Keratinocyte (primary cell): Measurements from ENCODE around the gene MS4A15. TPM values are rescaled to one million over a fixed set of nuclear protein-coding genes. Genes with fewer than 3 reads are reported as not detected.

ENCODE experiments used
- DNase-seq: peaks from one replicate; pipeline ENCODE4 v3.0.0-alpha.2; 2011; ENCODE audit warnings: low read depth, missing footprints, low spot score
- FAIRE-seq: peaks from 2 replicates; lab custom pipeline; 2011; peaks lifted over from hg19 to GRCh38; lab: Jason Lieb, UNC
- H2AFZ ChIP-seq: 2 replicates; pipeline ENCODE4 v1.6.0; 2012; ENCODE audit warnings: low read length, control low read depth, inconsistent platforms; ENCODE audit not compliant: control insufficient read depth
- H3K27ac ChIP-seq: 2 replicates; pipeline ENCODE4 v1.5.1; 2011; ENCODE audit warnings: low read length; ENCODE audit not compliant: control insufficient read depth, insufficient read depth
- H3K27me3 ChIP-seq: 3 replicates; pipeline ENCODE4 v1.6.0; 2011; ENCODE audit warnings: low read length; ENCODE audit not compliant: control insufficient read depth, insufficient read depth; ENCODE audit errors: extremely low read depth
- H3K36me3 ChIP-seq, 2 experiments: 2 replicates in 1 of 2; 3 replicates in 1 of 2; pipeline ENCODE4 v1.5.1; 2011; ENCODE audit warnings: low read length in 2 of 2, mild to moderate bottlenecking in 1 of 2; ENCODE audit not compliant: control insufficient read depth in 2 of 2, insufficient read depth in 2 of 2; ENCODE audit errors: extremely low read depth in 1 of 2
- H3K4me1 ChIP-seq: 3 replicates; pipeline ENCODE4 v1.5.1; 2011; ENCODE audit warnings: low read length; ENCODE audit not compliant: control insufficient read depth, insufficient read depth; ENCODE audit errors: extremely low read depth
- H3K4me2 ChIP-seq: 3 replicates; pipeline ENCODE4 v1.6.0; 2011; ENCODE audit warnings: low read depth, low read length; ENCODE audit not compliant: control insufficient read depth, insufficient read depth; ENCODE audit errors: extremely low read depth
- H3K4me3 ChIP-seq, 3 experiments: fragments of 200-600 bp in 1 of 3; sonication (generic) in 1 of 3; 2 replicates in 2 of 3; 3 replicates in 1 of 3; pipeline ENCODE4 v1.5.1; 2011 to 2016; ENCODE audit warnings: low read length in 3 of 3, mild to moderate bottlenecking in 3 of 3, control low read depth in 2 of 3, inconsistent platforms in 1 of 3, low read depth in 1 of 3, mixed read lengths in 1 of 3, mixed run types in 1 of 3, moderate library complexity in 1 of 3; ENCODE audit not compliant: control insufficient read depth in 2 of 3, insufficient read depth in 2 of 3; ENCODE audit errors: extremely low read depth in 1 of 3
- H3K79me2 ChIP-seq: 2 replicates; pipeline ENCODE4 v1.6.0; 2012; ENCODE audit warnings: low read length; ENCODE audit not compliant: control insufficient read depth, insufficient read depth
- H3K9ac ChIP-seq: 3 replicates; pipeline ENCODE4 v1.6.0; 2011; ENCODE audit warnings: low read length; ENCODE audit not compliant: control insufficient read depth, insufficient read depth; ENCODE audit errors: extremely low read depth
- H3K9me1 ChIP-seq: 3 replicates; pipeline ENCODE4 v1.6.0; 2011; ENCODE audit warnings: low read length; ENCODE audit not compliant: control insufficient read depth, insufficient read depth; ENCODE audit errors: extremely low read depth
- H3K9me3 ChIP-seq: 2 replicates; pipeline ENCODE4 v1.5.1; 2012; ENCODE audit warnings: low read depth, low read length; ENCODE audit not compliant: control insufficient read depth
- H4K20me1 ChIP-seq: 3 replicates; pipeline ENCODE4 v1.6.0; 2011; ENCODE audit warnings: low read length; ENCODE audit not compliant: control insufficient read depth, insufficient read depth; ENCODE audit errors: extremely low read depth
- EZH2 ChIP-seq: IDR thresholded peaks from one replicate; pipeline ENCODE4 v1.6.1; 2012; ENCODE audit warnings: inconsistent platforms, mild to moderate bottlenecking, low read length, moderate library complexity
- dilution Hi-C: fragments of 300-500 bp; cut with MboI; formaldehyde crosslinking; loops from one replicate; pipeline ENCODE4 v1.7.0; 2020; ENCODE audit warnings: low sequenced_read_pairs; ENCODE audit not compliant: extremely low pct_ligation_motif_present
- polyA minus RNA-seq, 3 experiments: library from RNA; depleted of rRNA, polyadenylated mRNA; stranded (reverse); fragments of >200 nt; gene quantifications; 1 replicate in 1 of 3; 2 replicates in 1 of 3; 3 replicates in 1 of 3; pipeline ENCODE4 v1.2.3, GENCODE V29; 2011
- polyA plus RNA-seq, 5 experiments: library from polyadenylated mRNA; depleted of rRNA in 3 of 5; stranded (reverse) in 3 of 5; stranded (forward) in 1 of 5; unstranded in 1 of 5; fragments of >200 nt; gene quantifications; 1 replicate in 1 of 5; 2 replicates in 3 of 5; 3 replicates in 1 of 5; pipeline versions ENCODE4 v1.2.1 to v1.2.3, GENCODE V29; 2011 to 2012; ENCODE audit warnings: missing spikeins in 2 of 5, low read depth in 1 of 5, low replicate concordance in 1 of 5
- TF ChIP-seq, protein P1 (sequence below), 3 experiments: IDR thresholded peaks in 1 of 3; conservative IDR thresholded peaks in 1 of 3; optimal IDR thresholded peaks in 1 of 3; 2 replicates in 2 of 3; 3 replicates in 1 of 3; pipeline versions ENCODE3 to v1.5.1; 2011; ENCODE audit warnings: low read length in 3 of 3, mild to moderate bottlenecking in 3 of 3, moderate library complexity in 2 of 3, control low read depth in 1 of 3, inconsistent platforms in 1 of 3; ENCODE audit not compliant: insufficient read depth in 2 of 3; ENCODE audit errors: extremely low read depth in 1 of 3

Gene MS4A15, protein sequence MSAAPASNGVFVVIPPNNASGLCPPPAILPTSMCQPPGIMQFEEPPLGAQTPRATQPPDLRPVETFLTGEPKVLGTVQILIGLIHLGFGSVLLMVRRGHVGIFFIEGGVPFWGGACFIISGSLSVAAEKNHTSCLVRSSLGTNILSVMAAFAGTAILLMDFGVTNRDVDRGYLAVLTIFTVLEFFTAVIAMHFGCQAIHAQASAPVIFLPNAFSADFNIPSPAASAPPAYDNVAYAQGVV
- polyA plus RNA-seq = 0.03 TPM in 1 of 3 replicates, not detected in the others
- polyA plus RNA-seq (2011; ENCODE audit: low read depth) = not detected
- polyA plus RNA-seq (2011; cell fraction: cytosol; rRNA removed) = not detected in 2 replicates
- polyA plus RNA-seq (2011; cell fraction: nucleus; rRNA removed) = not detected in 2 replicates
- polyA plus RNA-seq (2012; ENCODE audit: low replicate concordance) = 0.09 TPM in 1 of 2 replicates, not detected in the other
- polyA minus RNA-seq = 0.35 TPM in 1 of 3 replicates, not detected in the others
- not detected for polyA minus RNA-seq (2011; cell fraction: cytosol; rRNA and poly(A)+ RNA removed)
- polyA minus RNA-seq (2011; cell fraction: nucleus; rRNA and poly(A)+ RNA removed) = not detected in 2 replicates

DNA sequence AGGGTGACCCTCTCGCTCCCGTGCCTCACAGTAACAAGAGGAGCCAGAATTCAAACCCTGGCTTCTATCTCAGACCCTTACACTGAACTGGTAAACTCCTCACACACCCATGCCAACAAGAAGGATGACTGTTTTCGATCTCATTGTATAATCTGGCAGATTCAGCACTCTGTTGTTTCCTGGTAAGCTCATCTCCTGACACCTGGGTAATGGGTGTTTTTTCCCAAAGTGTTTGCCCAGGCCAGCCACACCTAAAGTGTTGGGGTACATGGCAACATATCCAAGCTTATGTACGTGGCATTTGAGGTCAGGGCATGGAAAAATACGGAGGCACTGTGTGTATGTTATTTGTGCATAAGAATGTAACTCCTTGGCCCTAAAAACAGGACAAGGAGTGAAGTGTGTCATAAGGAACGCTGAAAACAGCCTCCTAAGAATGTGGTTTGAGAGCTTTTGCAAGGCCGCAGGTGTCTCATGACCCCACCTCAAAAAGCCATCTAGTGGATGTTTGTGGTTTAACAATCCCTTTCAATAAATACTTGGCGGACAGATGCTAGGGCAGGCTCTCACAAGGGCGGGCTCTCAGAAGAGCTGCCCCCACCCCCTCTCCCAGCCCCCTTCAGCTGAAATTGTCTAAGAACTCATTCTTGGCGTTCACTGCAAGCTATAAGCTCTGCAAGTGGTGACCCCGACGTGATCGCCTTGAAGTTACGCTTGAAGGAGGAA lies at the start of gene MS4A15:
TSS of gene MS4A15 (plus strand) at position 561 of the 726 bp plus-strand sequence. CDS start 6,867 bp downstream, outside the sequence.
- Histone ChIP-seq H3K9ac (no peak within 1 kb of the TSS), H3K9me1 (no peaks in the 10 kb centered on the region), H2AFZ (no peak within 1 kb of the TSS), H3K36me3 (no peaks in the 10 kb centered on the region), H3K4me3 (no peak within 1 kb of the TSS), H3K4me2 (no peak within 1 kb of the TSS), H3K27me3 (no peaks in the 10 kb centered on the region), H3K4me1 (no peaks in the 10 kb centered on the region), H3K79me2 (no peaks in the 10 kb centered on the region), H3K9me3 (no peaks in the 10 kb centered on the region), H4K20me1 (no peaks in the 10 kb centered on the region), H3K27ac (no peak within 1 kb of the TSS)
- dilution Hi-C loops = no loop called here
- no peak for DNase-seq
- FAIRE-seq = no peak
- TF ChIP-seq EZH2 = no peak
- TF ChIP-seq, protein P1, sequence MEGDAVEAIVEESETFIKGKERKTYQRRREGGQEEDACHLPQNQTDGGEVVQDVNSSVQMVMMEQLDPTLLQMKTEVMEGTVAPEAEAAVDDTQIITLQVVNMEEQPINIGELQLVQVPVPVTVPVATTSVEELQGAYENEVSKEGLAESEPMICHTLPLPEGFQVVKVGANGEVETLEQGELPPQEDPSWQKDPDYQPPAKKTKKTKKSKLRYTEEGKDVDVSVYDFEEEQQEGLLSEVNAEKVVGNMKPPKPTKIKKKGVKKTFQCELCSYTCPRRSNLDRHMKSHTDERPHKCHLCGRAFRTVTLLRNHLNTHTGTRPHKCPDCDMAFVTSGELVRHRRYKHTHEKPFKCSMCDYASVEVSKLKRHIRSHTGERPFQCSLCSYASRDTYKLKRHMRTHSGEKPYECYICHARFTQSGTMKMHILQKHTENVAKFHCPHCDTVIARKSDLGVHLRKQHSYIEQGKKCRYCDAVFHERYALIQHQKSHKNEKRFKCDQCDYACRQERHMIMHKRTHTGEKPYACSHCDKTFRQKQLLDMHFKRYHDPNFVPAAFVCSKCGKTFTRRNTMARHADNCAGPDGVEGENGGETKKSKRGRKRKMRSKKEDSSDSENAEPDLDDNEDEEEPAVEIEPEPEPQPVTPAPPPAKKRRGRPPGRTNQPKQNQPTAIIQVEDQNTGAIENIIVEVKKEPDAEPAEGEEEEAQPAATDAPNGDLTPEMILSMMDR (optimal IDR thresholded peaks at IDR 0.05 in 1 of 3, IDR thresholded peaks at IDR 0.05 in 1 of 3, conservative IDR thresholded peaks at IDR 0.05 in 1 of 3; ENCODE audit: extremely low read depth in 1 of 3, insufficient read depth in 2 of 3, low read length in 3 of 3) = peak in 2 of 3 experiments; percentile 21 to 28

DNA sequence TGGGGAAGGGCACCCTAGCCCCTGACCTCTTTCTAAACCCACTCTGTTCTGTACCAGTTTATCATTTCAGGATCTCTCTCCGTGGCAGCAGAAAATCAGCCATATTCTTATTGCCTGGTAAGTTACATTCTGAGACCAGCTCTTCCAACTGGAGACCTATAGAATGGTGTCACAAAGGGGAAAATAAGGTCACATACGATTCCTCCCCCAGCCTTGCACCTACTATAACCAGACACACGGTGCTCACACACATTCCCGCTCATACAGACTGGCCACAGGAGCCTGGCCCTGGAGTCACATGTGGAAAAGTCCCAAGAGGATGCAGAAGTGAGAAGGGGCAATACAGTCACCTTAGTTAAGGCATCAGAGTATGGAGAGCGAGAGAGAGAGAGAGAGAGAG lies 49.7 kb upstream of the MS4A15 start:
- DNase-seq (no peak), FAIRE-seq (no peak)
- Histone ChIP-seq H3K36me3 (no peaks in the 10 kb centered on the region), H3K9me3 (no peaks in the 10 kb centered on the region), H3K79me2 (no peaks in the 10 kb centered on the region), H3K4me1 (no peaks in the 10 kb centered on the region), H3K4me2 (no peak overlapping the region), H2AFZ (no peak overlapping the region), H3K9me1 (no peaks in the 10 kb centered on the region), H4K20me1 (no peaks in the 10 kb centered on the region), H3K27me3 (no peaks in the 10 kb centered on the region), H3K4me3 (no peak overlapping the region), H3K27ac (no peak overlapping the region), H3K9ac (no peak overlapping the region)
- dilution Hi-C loops = no loop called here
- no peak for TF ChIP-seq EZH2
- TF ChIP-seq, protein P1 (optimal IDR thresholded peaks at IDR 0.05 in 1 of 3, IDR thresholded peaks at IDR 0.05 in 1 of 3, conservative IDR thresholded peaks at IDR 0.05 in 1 of 3; ENCODE audit: extremely low read depth in 1 of 3, insufficient read depth in 2 of 3, low read length in 3 of 3) = no peak
